D721Med (cell line): ENCODE measurements around the gene ABTB2.

ENCODE experiments used
- DNase-seq: peaks from one replicate; pipeline ENCODE4 v3.0.0; 2011; ENCODE audit warnings: low spot score; ENCODE audit not compliant: insufficient read length
- FAIRE-seq: peaks from 2 replicates; lab custom pipeline; 2011; peaks lifted over from hg19 to GRCh38; lab: Jason Lieb, UNC
- TF ChIP-seq, protein P1 (sequence below): IDR thresholded peaks from 2 replicates; pipeline ENCODE4 v1.5.1; 2012; ENCODE audit warnings: mild to moderate bottlenecking, control low read depth; ENCODE audit not compliant: insufficient read depth; ENCODE audit errors: missing control alignments

ABTB2 gene

GRCh38 chr11:34275486-34275885, 82.3 kb downstream of the ABTB2 start:
- no peak for DNase-seq
- TF ChIP-seq, protein P1, sequence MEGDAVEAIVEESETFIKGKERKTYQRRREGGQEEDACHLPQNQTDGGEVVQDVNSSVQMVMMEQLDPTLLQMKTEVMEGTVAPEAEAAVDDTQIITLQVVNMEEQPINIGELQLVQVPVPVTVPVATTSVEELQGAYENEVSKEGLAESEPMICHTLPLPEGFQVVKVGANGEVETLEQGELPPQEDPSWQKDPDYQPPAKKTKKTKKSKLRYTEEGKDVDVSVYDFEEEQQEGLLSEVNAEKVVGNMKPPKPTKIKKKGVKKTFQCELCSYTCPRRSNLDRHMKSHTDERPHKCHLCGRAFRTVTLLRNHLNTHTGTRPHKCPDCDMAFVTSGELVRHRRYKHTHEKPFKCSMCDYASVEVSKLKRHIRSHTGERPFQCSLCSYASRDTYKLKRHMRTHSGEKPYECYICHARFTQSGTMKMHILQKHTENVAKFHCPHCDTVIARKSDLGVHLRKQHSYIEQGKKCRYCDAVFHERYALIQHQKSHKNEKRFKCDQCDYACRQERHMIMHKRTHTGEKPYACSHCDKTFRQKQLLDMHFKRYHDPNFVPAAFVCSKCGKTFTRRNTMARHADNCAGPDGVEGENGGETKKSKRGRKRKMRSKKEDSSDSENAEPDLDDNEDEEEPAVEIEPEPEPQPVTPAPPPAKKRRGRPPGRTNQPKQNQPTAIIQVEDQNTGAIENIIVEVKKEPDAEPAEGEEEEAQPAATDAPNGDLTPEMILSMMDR: no peak
- FAIRE-seq: no peak

DNA sequence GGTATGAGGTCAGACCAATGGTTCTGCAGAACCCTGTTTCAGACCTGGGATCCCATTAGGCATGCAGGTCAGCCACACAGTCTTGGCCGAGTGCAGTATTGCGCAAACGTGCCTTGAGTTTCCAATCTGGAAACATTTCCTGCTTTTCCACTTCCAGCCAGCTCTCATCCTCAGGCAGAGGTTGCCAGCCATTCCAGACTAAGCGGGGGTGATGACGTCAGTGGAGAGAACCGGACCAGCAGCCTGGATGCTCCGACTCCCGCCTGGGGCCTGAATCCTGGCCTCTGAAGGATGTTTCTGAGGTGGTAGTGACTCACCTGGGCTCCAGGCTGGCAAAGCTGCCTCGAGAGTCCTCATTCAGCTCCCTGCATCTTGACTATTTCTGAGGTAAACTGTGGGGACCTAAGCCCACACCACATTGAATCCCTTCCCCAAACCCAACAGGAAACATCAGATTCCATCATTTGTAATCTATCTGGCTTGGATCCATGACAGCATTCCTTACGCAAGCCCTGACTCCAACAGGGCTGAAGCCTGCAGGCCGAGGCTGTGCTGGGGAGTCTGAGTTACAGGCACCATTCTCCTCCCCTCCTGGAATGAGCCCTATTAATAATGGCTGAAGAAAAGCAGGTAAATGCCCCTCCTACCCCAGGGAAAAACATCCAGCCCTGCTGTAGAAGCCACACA, 83.0 kb downstream of the ABTB2 start:
- FAIRE-seq: no peak
- no peak for DNase-seq
- TF ChIP-seq, protein P1: no peak

DNA sequence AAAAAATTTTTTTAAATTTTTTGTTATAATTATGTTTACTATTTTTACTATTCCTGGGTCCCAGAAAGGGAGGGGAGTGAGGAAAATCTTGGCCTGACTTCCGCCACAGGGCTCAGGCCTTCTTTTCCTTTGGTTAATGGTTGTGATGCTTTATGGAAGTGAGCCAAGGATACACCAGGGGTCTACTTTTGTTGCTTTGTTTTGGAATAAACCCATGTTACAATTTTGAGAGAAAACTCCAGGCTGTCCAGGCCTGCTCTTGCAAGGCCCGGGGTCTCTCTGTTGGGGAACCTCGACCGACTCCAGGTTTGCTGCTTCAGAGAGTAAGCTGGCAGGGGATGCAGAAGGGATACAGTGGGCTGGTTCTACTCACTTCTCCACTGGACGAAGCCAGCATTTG, 84.7 kb downstream of the ABTB2 start:
- FAIRE-seq: no peak
- no peak for DNase-seq
- TF ChIP-seq, protein P1: no peak

DNA sequence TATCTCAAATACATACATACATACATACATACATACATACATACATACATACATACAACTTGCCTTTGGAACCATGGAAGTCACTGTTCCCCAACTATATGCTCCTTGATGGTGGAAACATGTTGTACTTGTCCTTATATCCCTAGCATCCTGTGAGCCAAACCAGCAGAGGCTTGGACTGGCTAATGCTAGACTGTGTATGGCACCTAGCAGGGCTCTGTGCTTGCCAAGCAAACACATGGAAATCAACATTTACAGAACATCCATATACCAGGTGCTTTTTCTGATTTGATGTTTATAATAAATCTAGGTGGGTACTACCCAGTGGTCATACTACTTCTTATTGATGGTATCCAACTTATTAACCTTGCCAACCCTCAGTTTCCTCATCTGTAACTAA, 86.1 kb downstream of the ABTB2 start:
- FAIRE-seq (no peak), DNase-seq (no peak)
- TF ChIP-seq, protein P1: no peak

- no peak for DNase-seq
- TF ChIP-seq, protein P1: no peak
- no peak for FAIRE-seq
Observed at GRCh38 chr11:34270711-34271110, 87.1 kb downstream of the ABTB2 start.

DNA sequence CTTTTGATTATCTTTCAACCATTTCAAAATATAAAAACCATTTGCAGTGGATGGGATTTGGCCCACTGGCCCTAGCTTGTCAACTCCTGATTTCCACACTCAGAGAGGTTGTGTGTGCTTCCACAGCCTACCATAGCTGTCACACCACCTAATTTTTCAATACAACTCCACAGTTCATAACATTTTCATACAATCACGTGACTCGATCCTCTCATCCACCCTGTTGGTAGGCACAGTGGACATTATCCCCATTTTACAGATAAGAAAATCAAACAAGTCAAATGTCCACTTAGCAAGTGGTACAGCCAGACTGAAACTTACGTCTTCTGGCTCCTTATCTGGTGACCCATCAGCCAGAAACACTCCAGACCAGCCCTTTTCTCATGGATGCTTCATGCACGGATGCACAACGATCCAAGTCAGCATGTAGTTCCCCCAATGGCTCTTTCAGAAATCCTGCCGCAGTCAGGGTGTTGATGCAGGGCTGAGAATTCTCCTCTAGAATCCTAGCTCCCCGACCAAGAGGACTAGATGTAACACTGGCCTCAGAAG, 88.0 kb downstream of the ABTB2 start:
- DNase-seq: no peak
- no peak for FAIRE-seq

More for the DNA sequence above, 88.0 kb downstream of the ABTB2 start:
- TF ChIP-seq, protein P1: no peak
